Stimulated activated CD4-positive, alpha-beta T cell treated with anti-CD3 and anti-CD28 coated beads, TNF-alpha, amount 100 ng/mL, for 1 hour (primary cell): Measurements from ENCODE around the gene SMAD5.
A peak's percentile ranks its signal among the peaks of the same experiment; 100 is the strongest.

Experiments used
- DNase-seq, 3 donors: peaks; one replicate each; pipeline ENCODE4 v3.0.0-alpha.2; 2020; ENCODE audit warnings: low read depth in 3 of 3, low spot score in 1 of 3

SMAD5 gene

DNA sequence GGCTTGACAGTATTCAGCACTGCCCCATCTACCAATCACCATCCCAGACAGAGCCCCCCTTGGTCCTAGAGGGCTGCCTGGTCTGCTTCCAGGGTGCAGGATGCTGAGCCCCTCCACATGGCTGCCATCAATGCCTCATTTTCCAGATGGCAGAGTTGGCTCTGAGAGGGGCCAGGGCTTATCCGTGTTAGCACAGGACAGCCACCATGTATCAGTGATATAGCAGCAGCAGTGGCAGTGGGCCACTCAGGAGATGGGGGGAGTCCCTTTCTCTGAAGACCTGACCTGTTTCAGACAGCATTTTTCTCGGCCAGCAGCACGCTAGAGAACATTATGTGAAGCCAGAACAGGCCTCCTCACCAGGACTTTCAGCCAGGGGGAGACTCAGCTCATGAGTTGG lies 61.9 kb downstream of the SMAD5 start:
- no peak for DNase-seq

DNA sequence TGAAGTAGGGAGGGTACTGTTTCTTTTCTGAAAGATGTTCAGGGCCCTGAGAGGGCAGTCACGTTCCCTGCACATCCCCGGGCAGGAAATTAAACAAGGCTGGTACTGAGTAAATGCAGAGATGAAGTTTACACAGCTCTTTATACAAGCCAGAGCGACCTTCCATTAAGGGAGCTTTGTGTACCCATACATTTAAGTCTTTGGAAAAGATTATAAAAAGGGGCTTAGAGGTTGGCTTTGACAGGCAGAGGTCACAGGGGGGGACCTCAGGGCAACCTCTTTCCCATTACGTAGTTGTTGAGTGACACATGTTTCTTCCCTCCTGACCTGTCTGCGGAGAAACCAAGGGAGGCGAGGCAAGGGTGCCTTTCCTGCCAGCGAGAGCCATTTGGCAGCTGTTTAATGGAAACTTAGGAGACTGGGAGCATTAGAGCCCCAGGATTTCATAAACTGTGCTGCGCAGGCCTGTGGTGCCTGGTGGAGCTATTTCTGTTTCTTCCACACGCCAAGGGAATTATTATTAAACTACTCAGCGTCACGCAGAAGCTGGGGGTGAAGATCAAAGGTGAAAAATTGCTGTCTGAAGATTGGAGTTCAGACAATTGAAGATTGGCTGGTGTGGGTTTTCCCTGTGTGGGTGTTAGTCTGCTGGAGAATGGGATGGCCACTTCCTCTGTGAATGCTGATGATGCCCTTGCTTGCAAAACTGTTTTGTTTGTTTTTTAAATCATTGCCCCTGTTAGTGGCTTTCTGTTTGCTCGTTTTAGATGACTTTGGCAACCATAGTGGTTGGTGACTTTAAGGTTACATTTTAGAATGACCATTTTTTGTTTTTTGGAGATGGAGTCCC lies 63.6 kb downstream of the SMAD5 start:
- no peak for DNase-seq

DNA sequence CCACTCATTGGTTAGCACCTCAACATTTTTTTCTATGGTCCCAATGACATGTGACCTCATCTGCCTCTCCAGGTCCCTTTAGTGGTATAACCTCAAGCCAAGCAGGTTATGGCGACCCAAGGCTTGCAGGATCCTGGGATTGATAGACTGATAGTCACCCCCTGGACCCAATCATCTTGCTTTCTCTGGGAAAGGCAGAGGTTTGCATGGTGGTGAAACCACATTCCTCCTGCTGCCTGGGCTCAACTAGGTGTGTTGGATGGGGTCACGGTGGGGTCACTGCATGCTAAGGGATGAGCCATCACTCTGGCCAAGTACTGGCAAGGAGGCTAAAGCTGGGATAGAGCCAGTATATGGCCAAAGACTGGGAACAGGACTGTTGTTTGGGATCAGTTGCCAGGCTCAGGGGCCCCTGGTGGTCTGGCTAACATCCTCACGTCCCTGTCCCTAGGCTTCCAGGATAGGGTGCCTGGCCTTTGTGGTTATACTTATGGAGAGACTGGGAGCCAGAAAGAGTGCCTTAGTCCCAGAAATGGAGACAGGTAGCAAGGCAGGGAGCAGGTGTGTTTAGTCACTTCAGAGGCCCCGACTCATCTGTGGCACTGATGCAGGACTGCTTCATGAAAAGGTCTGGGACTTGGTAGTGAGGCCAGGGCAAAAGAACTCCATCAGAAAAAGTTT lies 65.0 kb downstream of the SMAD5 start:
- no peak for DNase-seq

DNA sequence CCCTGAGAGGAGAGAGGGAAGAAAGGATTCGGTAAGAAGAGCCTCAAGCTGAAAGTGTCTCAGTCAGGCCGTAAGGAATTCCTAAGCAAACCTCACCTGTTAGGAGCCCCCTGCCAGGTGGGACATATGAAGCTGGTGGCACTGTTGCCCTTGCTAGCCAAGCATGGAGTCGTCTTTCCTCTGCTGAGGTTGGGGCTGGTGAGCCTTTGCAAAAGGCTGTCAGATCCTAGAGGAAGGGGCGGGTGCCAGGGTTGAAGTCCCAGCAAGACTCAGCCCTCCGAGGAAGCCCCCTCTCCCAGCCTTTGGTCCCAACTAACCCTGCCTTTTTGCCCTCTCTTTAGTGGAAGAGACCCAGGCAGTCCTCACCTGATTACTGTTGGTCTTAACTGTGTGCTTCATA lies 65.8 kb downstream of the SMAD5 start:
- DNase-seq: no peak

DNA sequence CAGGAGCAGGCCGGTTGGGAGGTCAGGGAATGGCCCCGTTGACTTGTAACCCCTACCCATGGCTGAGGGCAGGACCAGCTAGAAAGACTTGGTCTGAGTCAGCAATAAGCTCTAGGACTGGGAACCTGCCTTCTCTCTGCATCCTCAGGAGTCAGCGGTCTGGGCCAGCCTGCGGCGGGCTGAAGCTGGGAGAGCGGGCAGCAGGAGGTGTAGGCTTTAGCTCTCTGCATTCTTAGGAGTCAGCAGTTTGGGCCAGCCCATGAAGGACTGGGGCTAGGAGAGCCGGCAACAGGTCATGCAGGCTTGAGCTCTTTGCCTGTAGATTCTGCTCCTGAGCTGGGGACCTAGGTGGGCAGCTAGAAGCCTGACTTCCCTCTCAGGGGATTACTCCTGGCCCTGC lies 66.8 kb downstream of the SMAD5 start:
- no peak for DNase-seq

DNA sequence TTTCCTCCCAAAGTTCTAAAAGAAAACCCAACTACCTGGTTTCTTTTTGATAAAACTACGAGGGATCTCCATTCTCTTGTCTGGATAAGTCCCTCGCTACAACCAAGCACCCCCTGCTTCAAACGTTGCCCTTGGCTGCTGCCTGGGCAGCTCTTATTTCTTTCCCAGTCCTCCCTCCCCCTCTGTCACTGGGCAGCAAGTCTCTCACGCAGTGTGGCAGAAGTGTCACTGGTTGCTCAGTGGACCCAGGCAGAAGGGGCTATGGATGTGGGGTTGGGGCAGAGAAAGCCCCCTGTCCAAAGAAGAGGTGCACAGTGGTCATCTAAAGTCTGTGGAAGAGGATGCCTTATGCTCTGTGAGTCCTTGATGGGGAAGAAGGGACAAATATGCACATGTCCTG lies 67.5 kb downstream of the SMAD5 start:
- no peak for DNase-seq

DNA sequence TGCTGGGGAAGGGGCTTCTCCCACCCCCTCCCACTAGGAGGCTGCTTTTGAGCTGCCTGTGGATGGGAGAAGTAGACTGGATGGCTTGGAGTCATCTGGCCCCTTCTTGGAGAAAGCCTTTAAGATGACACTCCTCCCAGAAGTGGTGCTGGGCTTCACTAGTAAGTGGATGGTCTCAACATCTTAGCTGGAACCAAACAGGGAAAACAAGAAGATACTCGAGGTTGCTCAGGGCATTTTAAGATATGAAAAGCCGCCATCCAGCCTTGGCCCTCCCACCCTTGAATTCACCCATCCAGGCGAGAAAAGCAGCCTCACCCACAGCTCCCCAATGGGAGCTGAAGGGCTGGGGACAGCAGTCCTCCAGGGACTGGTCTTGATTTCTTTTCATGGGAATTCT lies 68.1 kb downstream of the SMAD5 start:
- no peak for DNase-seq

DNA sequence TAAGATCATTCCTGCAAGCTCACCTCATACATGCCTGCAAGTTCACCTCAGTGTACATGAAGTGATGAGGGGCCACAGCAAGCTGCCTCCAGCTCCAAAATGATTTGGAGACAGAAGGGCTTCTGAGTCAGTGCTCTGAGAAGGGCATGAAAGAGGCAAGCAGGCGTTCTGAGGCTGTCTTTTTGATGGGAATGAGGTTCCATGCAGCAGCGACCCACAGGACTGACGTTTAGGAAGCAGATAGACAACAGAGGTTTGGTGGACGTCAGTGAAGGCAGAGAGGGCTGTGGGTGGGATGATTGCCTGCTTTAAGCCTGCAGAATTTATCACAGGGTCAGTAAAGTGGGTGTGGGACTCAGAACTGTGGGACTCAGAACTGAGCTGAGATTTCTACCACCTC lies 69.2 kb downstream of the SMAD5 start:
- DNase-seq: no peak

DNA sequence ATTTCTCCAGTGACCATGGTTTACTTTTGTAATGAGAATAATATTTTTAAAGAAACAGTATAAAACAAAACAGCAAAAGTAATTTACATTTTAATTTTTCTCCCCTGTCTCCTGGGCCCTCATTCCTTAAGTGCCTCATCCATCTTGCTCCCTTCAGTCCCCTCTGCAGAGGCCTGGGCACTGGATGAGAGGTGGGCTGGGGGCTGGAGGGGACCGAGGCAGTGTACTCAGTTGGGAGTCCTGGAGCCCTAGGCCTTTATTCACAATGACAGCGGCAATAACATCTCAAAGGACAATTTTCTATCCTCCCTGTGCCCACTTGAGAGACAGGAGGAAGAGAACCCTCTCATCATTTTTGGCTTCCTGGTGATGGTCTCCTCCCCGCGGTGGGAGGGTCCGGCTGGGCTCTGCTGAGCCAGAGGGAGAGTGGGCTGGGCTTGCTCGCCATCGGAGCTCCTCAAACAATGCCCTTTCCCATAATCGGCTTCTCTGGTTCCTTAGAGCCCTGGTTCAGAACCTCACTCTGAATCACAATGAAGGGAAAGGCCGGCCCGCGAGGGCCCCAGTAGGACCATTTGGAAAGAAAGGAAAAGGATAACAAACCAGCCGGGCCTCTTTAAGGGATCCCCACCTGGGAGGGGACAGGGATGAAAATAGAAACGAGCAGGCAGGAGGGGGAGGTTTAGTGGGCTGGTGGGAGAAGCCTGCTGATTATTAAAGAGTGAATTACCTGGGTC lies 70.0 kb downstream of the SMAD5 start:
- no peak for DNase-seq

DNA sequence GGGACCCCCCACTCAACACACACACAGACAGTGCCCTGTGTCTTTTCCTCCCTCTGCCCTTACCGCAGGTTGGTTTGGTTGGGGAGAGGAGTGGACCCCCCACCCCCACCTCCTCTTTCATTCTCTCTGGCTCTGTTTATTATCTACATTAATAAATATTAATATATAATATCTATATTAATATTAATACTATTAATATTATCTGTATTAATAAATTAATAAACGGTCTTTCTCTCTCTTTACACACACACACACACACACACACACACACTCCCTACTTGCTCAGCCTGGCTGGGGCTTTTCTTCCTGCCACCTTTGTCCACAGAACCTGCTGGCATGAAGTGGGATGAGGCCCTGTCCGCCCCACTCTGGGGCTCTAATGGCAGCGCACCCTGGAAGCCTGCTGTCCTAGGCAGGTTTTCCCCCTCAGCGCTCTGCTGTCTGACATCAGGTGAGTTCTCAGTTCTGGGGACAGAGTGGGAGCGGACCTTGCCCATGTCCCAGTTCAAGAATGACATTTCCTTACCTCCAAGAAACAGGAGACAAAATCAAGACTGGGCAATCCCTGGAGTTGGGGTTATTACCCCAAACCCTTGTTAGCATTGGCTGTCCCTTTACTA lies 70.8 kb downstream of the SMAD5 start:
- DNase-seq: no peak

DNA sequence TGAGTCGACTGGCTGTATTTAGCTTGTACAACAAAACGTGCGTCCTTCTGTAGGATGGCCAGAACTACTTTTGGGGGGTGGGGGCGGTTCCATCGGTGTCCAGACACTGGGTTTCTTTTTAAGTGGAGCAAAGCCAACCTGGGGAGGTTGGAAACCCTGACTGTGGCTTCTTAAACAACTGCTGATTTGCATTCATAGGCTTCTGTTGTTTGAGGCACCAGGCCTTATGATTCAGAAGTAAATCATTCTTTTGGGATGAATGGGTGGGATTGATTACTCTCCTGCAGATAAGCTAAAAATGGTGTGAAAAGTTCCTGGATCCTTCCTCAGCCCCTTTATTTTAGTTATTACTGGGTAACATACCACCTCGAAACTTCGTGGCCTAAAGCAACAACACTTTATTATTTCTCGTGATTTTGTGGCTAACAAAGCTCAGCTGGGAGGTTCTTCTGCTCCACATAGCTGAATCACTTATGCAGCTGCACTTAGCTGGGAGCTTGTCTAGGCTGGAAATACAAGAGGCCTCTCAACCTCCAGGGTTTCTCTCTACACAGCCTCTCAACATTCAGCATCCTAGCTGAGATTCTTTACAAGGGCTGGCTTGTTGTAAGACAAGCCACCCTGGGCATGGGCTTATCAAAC lies 72.5 kb downstream of the SMAD5 start:
- DNase-seq: no peak

DNA sequence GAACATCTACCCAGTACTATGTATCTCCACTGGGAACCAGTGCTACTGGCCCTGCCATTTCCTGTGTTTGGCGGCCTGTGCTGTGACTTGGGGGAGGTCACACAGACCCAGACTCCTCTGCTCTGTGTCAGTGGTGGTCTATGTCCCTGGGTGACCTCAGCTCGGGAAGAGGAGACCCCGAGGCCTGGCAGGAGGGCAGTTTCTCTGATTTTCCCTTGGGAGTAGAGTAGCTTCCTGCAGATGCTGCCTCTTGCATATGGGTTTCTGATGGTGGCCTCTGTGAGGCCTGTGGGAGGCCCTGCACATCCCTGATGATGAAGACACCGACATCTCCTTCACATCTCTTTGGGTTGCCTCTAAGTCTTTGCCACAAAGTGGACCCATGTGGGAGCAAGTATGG lies 73.3 kb downstream of the SMAD5 start:
- DNase-seq: no peak

DNA sequence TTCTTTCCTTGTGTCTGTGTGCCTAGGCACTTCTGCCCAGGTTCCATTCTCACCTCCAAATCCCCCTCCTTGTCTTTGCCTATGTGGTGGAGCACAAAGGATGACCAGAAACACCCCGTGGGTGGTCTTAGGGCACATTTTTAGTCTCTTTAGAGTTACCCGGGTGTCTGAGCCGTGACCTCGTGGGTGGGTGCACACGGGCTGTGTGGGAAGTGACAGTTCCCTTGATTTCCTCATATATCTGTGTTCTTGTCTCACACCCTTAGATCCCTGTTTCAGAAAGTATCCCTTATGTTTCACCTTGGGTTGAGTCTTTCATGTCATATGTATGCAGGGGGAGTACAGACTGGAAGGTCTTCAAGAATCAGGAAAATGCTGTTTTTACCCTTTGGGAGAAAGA lies 73.7 kb downstream of the SMAD5 start:
- DNase-seq: no peak

DNA sequence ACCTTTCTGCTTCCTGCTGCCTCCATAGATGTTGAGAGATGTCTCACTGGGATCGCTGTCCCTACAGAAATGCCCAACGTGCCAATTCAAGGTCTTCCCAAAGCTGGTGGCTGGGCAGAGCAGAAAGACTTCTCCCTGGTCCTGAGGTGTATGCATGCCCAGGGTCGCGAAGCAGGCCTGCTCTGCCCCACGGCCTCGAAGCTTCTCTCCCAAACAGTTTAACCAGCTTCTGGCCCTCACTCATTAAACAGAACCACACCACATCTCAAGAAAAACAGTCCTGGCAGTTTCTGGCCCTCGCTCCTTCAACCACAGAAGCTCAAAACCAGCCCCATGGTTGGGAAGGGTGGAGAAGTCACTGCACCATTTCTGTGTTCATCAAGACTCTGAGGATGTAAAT lies 75.0 kb downstream of the SMAD5 start:
- DNase-seq: no peak

DNA sequence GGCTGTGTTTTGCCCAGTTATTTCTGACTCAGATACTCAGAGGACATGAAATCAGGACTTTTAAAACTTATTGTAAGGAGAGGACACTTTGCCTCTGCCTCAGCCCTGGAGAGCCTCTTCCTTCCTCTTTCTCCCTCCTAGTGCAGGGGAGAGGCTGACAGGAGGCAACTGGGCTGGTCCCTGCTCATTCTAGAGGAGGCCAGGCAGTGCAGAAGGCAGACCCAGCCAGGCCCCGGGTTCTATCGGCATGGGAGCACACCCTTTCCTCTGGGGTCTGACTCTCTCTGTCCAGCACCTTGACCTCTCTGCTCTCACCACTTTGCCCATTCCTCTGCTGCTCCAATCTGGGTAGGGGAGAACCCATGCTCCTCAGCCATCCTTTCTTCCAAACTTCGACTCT lies 76.3 kb downstream of the SMAD5 start:
- no peak for DNase-seq

DNA sequence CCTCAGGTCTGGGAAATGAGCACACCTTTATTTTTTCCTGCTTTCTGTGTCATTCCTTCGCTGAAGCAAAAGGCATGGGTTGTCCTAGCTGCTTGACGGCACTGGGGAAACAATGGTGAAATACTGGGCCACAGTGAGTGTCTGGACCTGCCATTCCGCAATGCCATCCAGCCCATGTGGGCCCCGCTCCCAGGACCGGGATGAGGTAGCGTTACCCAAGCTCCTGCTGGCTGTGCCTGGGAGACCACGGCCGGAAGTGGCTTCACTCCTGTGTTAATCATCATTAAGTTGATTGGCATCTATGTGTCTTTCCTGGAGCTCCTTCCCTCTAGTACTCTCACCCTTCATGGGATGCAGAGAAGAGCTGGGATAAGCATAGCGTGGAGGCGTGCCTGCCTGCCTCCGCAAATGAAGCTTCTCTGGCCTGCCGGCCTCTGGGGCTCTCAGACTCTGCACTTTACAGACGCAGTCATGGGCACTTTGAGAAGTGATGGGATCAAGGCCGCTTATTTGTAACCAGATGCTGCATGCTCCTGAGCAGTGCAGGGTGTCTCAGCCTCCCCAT lies 76.8 kb downstream of the SMAD5 start:
- DNase-seq: no peak

DNA sequence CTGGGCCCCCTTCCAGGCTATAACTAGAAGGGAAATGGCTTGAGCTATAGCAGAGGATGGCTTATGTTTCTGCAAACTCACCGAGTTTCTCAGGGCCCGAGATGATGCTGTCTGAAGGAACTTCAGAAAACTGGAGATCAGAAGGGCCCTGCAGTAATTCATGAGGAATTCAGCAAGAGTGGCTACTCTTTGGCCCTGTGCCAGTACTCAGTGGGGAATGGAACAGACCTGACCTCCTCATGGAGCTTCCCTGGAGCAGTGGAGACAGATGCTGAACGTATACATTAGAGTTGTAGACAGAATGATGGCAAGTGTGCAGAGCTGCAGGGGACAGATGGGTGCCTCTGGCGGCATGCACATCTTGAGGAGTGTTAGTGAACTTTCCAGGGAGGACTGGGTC lies 77.6 kb downstream of the SMAD5 start:
- no peak for DNase-seq

DNA sequence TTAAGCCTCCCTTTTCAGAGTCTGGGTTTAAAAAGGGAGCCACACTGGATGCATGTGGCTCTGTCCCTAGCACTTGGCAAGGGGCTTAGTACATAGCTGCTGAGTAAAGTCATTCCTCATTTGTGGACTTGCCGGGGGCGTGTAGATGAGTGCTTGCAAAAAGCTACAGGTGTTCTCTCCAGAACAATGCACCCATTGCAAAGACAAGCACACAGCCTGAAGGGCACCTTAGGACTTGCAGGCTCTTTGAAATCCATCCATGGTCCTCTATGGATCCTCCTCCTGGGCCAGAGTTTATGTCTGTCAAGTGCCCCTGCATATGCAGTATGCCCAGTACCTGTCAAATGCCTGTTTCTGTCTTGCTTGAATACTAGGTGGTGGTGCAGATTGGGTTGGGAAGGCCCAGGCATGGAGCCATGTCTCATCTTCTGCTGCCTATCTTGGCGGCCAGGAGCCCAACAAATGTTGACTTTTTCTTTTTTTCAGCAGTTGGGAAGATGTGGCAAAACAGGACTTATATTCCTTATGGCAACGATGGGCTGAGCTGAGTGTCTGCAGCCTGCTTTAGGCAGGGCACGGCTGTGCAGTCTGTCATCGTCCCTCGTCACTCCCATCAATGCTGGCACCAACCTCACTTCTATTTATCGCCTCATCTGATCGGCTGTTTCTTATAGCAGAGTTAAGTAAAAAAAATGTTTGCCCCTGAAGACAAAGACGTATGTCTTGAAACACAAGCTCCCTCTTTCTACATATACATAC lies 78.8 kb downstream of the SMAD5 start:
- DNase-seq: no peak

DNA sequence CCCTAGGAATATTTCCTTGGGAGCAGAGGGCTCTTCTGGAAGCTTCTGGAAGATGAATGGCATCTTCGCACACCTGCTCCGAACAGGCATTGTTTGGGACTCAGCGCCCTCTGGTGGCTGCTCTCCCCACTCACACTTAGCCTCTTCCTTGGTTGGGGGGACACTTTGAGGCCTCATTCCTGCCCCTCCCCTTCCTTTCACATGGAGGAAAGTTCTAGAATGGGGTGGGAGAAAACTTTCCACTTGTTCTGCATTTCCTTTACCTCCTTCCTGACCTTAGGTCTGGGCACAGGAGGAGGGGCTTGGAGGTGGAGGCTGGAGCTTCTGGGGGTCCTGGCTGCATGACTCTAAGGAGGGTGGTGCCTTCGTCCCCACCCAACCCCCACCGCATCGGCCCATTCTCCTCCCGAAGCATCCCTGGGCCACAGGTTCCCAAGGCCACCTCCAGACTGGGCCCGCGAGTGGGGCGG lies 79.6 kb downstream of the SMAD5 start:
- peak in 2 of 3 donors; percentile 2 to 22 for DNase-seq

DNA sequence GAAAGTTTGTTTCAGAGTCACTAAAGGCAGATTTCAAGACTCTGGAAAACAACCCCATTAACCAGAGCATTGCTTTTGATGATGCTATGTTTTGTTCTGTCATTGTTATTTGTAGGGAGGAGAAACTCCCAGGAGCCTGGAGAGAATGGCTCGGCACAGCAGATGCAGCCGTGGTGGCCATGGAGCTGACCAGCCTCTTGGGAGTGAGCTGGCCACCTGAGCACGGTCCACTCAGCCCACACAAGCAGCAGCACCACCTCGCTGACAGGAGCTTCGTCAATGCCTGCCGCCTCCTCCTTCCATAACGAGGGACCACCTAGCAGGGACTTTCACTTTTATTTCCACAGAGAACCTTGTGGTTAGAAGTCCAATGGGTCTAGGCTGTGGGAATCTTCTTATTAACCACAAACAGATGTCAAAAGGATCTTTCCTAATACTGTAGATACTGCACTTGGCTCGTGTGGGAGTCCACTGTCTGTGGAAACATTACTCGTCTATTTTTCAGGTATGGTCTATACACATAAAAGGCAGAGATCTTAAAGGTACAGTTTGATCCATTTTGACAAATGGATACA lies 81.4 kb downstream of the SMAD5 start:
- DNase-seq: no peak
